ENCODE results near the gene MME.

Gene MME

GRCh38 chr3:155053756-155054155 lies 26.4 kb upstream of the MME start:
- H3K27me3 ChIP-seq (replicated peaks): no peaks in the 10 kb centered on the region
- in situ Hi-C loops (cut with HindIII; ENCODE audit: low pct_ligation_motif_present, low sequenced_read_pairs): no loop called here
- no peak for TF ChIP-seq CTCF (IDR thresholded peaks at IDR 0.05; ENCODE audit: low read depth, low read length, missing control alignments)
- H3K36me3 ChIP-seq (replicated peaks): no peaks in the 10 kb centered on the region
- no peak overlapping the region for H3K4me3 ChIP-seq (ENCODE audit: low read depth, low read length)
- no peak overlapping the region for H3K27ac ChIP-seq
- DNase-seq: no peak

GRCh38 chr3:155064920-155065319 lies 15.2 kb upstream of the MME start:
- no peak for DNase-seq
- Histone ChIP-seq H3K36me3 (replicated peaks) (no peaks in the 10 kb centered on the region), H3K27ac (peak overlapping the region; percentile 41), H3K4me3 (ENCODE audit: low read depth, low read length) (no peak overlapping the region), H3K27me3 (replicated peaks) (no peaks in the 10 kb centered on the region)
- in situ Hi-C loops (cut with HindIII; ENCODE audit: low pct_ligation_motif_present, low sequenced_read_pairs): no loop called here
- no peak for TF ChIP-seq CTCF (IDR thresholded peaks at IDR 0.05; ENCODE audit: low read depth, low read length, missing control alignments)

GRCh38 chr3:155065537-155065936 lies 14.6 kb upstream of the MME start:
- TF ChIP-seq CTCF (IDR thresholded peaks at IDR 0.05; ENCODE audit: low read depth, low read length, missing control alignments): no peak
- H3K4me3 ChIP-seq (ENCODE audit: low read depth, low read length): no peak overlapping the region
- H3K27me3 ChIP-seq (replicated peaks): no peaks in the 10 kb centered on the region
- in situ Hi-C loops (cut with HindIII; ENCODE audit: low pct_ligation_motif_present, low sequenced_read_pairs): no loop called here
- DNase-seq: peak; percentile 85
- H3K27ac ChIP-seq: peak overlapping the region; percentile 49
- no peaks in the 10 kb centered on the region for H3K36me3 ChIP-seq (replicated peaks)

- in situ Hi-C loops (cut with HindIII; ENCODE audit: low pct_ligation_motif_present, low sequenced_read_pairs): no loop called here
- H3K27ac ChIP-seq: peak overlapping the region; percentile 96
Measured at GRCh38 chr3:155069729-155070128, 10.4 kb upstream of the MME start.

GRCh38 chr3:155070316-155070715 lies 9.8 kb upstream of the MME start:
- DNase-seq: no peak
- in situ Hi-C loops (cut with HindIII; ENCODE audit: low pct_ligation_motif_present, low sequenced_read_pairs): no loop called here
- peak overlapping the region; percentile 96 for H3K27ac ChIP-seq
- H3K27me3 ChIP-seq (replicated peaks): no peaks in the 10 kb centered on the region
- no peaks in the 10 kb centered on the region for H3K36me3 ChIP-seq (replicated peaks)
- H3K4me3 ChIP-seq (ENCODE audit: low read depth, low read length): no peak overlapping the region
- TF ChIP-seq CTCF (IDR thresholded peaks at IDR 0.05; ENCODE audit: low read depth, low read length, missing control alignments): no peak

More at GRCh38 chr3:155069729-155070128, 10.4 kb upstream of the MME start:
- Histone ChIP-seq H3K27me3 (replicated peaks) (no peaks in the 10 kb centered on the region), H3K4me3 (ENCODE audit: low read depth, low read length) (no peak overlapping the region), H3K36me3 (replicated peaks) (no peaks in the 10 kb centered on the region)
- TF ChIP-seq CTCF (IDR thresholded peaks at IDR 0.05; ENCODE audit: low read depth, low read length, missing control alignments): no peak
- DNase-seq: peak; percentile 75

GRCh38 chr3:155070932-155071387 lies 9.2 kb upstream of the MME start:
- Histone ChIP-seq H3K4me3 (ENCODE audit: low read depth, low read length) (no peak overlapping the region), H3K27ac (peak overlapping the region; percentile 96), H3K27me3 (replicated peaks) (no peaks in the 10 kb centered on the region), H3K36me3 (replicated peaks) (no peaks in the 10 kb centered on the region)
- in situ Hi-C loops (cut with HindIII; ENCODE audit: low pct_ligation_motif_present, low sequenced_read_pairs): no loop called here
- TF ChIP-seq CTCF (IDR thresholded peaks at IDR 0.05; ENCODE audit: low read depth, low read length, missing control alignments): no peak
- peak; percentile 96 for DNase-seq
